ENCODE measurements around the gene KPNA1. TPM values are rescaled to one million over a fixed set of nuclear protein-coding genes. Genes with fewer than 3 reads are reported as not detected.

KPNA1 gene
- polyA plus RNA-seq, 4 donors: 10.5 to 33.0 (median 11.9) TPM

DNA sequence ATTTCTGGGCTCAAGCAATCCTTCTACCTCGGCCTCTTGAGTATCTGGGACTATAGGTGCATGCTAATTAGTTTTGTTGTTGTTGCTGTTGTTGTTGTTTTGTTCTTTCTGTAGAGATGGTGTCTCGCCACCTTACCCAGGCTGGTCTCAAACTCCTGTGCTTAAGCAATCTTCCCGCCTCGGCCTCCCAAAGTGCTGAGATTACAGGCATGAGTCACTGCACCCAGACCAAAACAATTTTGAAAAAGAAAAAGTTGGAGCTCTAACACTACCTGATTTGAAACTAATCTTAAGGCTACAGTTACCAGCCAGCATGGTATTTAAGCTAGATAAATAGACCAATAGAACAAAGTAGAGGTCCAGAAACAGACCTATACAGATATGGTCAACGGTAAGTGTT is 29.8 kb downstream of the KPNA1 start:
- DNase-seq: no peak
- Histone ChIP-seq H3K4me1 (ENCODE audit: control insufficient read depth in 3 of 3, insufficient read depth in 2 of 3, low read depth in 1 of 3, low read length in 2 of 3) (no peaks in the 10 kb centered on the region), H3K27ac (ENCODE audit: low read depth in 1 of 3, low read length in 2 of 3) (no peak overlapping the region), H3K36me3 (ENCODE audit: control insufficient read depth in 3 of 3, insufficient read depth in 2 of 3, low read depth in 1 of 3, low read length in 3 of 3) (peaks cover 2 to 7% (median 3%) of the 10 kb centered on the region in 3 donors), H3K9me3 (ENCODE audit: control insufficient read depth in 2 of 2, insufficient read depth in 1 of 2, low read depth in 1 of 2, low read length in 1 of 2) (no peaks in the 10 kb centered on the region), H3K4me3 (ENCODE audit: low read depth in 1 of 3, low read length in 3 of 3) (no peak overlapping the region), H3K27me3 (ENCODE audit: control insufficient read depth in 3 of 3, insufficient read depth in 3 of 3, low read length in 3 of 3) (no peaks in the 10 kb centered on the region)
- no peak for FAIRE-seq
- 86 to 90% (median 88%) methylated on average over 5 of the region's 5 CpGs for WGBS, 3 donors

- no peak overlapping the region for H3K27ac ChIP-seq (ENCODE audit: low read depth in 1 of 3, low read length in 2 of 3)
- no peak for DNase-seq
- 85 to 91% (median 90%) methylated on average over 3 of the region's 3 CpGs for WGBS, 3 donors
- H3K4me3 ChIP-seq (ENCODE audit: low read depth in 1 of 3, low read length in 3 of 3): no peak overlapping the region
- H3K36me3 ChIP-seq (ENCODE audit: control insufficient read depth in 3 of 3, insufficient read depth in 2 of 3, low read depth in 1 of 3, low read length in 3 of 3): peaks cover 0 to 15% (median 2%) of the 10 kb centered on the region in 3 donors
- H3K4me1 ChIP-seq (ENCODE audit: control insufficient read depth in 3 of 3, insufficient read depth in 2 of 3, low read depth in 1 of 3, low read length in 2 of 3): no peaks in the 10 kb centered on the region
- H3K9me3 ChIP-seq (ENCODE audit: control insufficient read depth in 2 of 2, insufficient read depth in 1 of 2, low read depth in 1 of 2, low read length in 1 of 2): no peaks in the 10 kb centered on the region
- no peak for FAIRE-seq
- no peaks in the 10 kb centered on the region for H3K27me3 ChIP-seq (ENCODE audit: control insufficient read depth in 3 of 3, insufficient read depth in 3 of 3, low read length in 3 of 3)
Observed at GRCh38 chr3:122481390-122481789, 33.3 kb downstream of the KPNA1 start.

- H3K36me3 ChIP-seq (ENCODE audit: control insufficient read depth in 3 of 3, insufficient read depth in 2 of 3, low read depth in 1 of 3, low read length in 3 of 3): peaks cover 0 to 12% (median 0%) of the 10 kb centered on the region in 3 donors
- no peaks in the 10 kb centered on the region for H3K9me3 ChIP-seq (ENCODE audit: control insufficient read depth in 2 of 2, insufficient read depth in 1 of 2, low read depth in 1 of 2, low read length in 1 of 2)
- H3K4me1 ChIP-seq (ENCODE audit: control insufficient read depth in 3 of 3, insufficient read depth in 2 of 3, low read depth in 1 of 3, low read length in 2 of 3): no peaks in the 10 kb centered on the region
- DNase-seq (no peak), FAIRE-seq (no peak)
- H3K4me3 ChIP-seq (ENCODE audit: low read depth in 1 of 3, low read length in 3 of 3): no peak overlapping the region
- WGBS, 3 donors: 90 to 95% (median 93%) methylated on average over 2 of the region's 2 CpGs
- H3K27ac ChIP-seq (ENCODE audit: low read depth in 1 of 3, low read length in 2 of 3): no peak overlapping the region
- no peaks in the 10 kb centered on the region for H3K27me3 ChIP-seq (ENCODE audit: control insufficient read depth in 3 of 3, insufficient read depth in 3 of 3, low read length in 3 of 3)
Observed at GRCh38 chr3:122476532-122476931, 38.2 kb downstream of the KPNA1 start.

DNA sequence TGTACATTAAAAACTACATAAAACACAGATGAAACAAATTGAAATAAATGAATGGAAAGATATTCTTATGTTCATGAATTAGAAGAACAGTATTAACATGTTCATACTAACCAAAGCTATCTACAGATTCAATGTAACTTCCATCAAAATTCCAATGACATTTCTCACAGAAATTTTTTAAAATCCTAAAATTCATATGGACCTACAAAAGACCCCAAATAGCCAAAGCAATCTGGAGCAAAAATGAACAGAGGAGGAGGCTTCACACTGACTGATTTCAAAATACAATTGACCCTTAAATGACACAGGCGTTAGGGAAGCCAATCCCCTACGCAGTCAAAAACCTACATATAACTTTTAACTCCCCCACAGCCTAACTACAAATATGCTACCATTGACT is 39.4 kb downstream of the KPNA1 start:
- no peak for FAIRE-seq
- 94 to 99% (median 98%) methylated on average over 2 of the region's 2 CpGs for WGBS, 3 donors
- peaks cover 0 to 8% (median 0%) of the 10 kb centered on the region in 3 donors for H3K36me3 ChIP-seq (ENCODE audit: control insufficient read depth in 3 of 3, insufficient read depth in 2 of 3, low read depth in 1 of 3, low read length in 3 of 3)

GRCh38 chr3:122469659-122470058 is 45.1 kb downstream of the KPNA1 start:
- FAIRE-seq (no peak), DNase-seq (no peak)
- no peak overlapping the region for H3K4me3 ChIP-seq (ENCODE audit: low read depth in 1 of 3, low read length in 3 of 3)
- H3K36me3 ChIP-seq (ENCODE audit: control insufficient read depth in 3 of 3, insufficient read depth in 2 of 3, low read depth in 1 of 3, low read length in 3 of 3): peaks cover 0 to 7% (median 2%) of the 10 kb centered on the region in 3 donors
- no peak overlapping the region for H3K27ac ChIP-seq (ENCODE audit: low read depth in 1 of 3, low read length in 2 of 3)
- peaks cover 0 to 9% (median 2%) of the 10 kb centered on the region in 3 donors for H3K4me1 ChIP-seq (ENCODE audit: control insufficient read depth in 3 of 3, insufficient read depth in 2 of 3, low read depth in 1 of 3, low read length in 2 of 3)
- WGBS, 3 donors: 50 to 81% (median 59%) methylated on average over 1 of the region's 1 CpG
- no peaks in the 10 kb centered on the region for H3K27me3 ChIP-seq (ENCODE audit: control insufficient read depth in 3 of 3, insufficient read depth in 3 of 3, low read length in 3 of 3)
- no peaks in the 10 kb centered on the region for H3K9me3 ChIP-seq (ENCODE audit: control insufficient read depth in 2 of 2, insufficient read depth in 1 of 2, low read depth in 1 of 2, low read length in 1 of 2)

More for the DNA sequence above, 39.4 kb downstream of the KPNA1 start:
- Histone ChIP-seq H3K27ac (ENCODE audit: low read depth in 1 of 3, low read length in 2 of 3) (no peak overlapping the region), H3K4me1 (ENCODE audit: control insufficient read depth in 3 of 3, insufficient read depth in 2 of 3, low read depth in 1 of 3, low read length in 2 of 3) (peaks cover 0 to 2% (median 0%) of the 10 kb centered on the region in 3 donors), H3K27me3 (ENCODE audit: control insufficient read depth in 3 of 3, insufficient read depth in 3 of 3, low read length in 3 of 3) (no peaks in the 10 kb centered on the region), H3K4me3 (ENCODE audit: low read depth in 1 of 3, low read length in 3 of 3) (no peak overlapping the region), H3K9me3 (ENCODE audit: control insufficient read depth in 2 of 2, insufficient read depth in 1 of 2, low read depth in 1 of 2, low read length in 1 of 2) (no peaks in the 10 kb centered on the region)
- no peak for DNase-seq

- Histone ChIP-seq H3K4me1 (ENCODE audit: control insufficient read depth in 3 of 3, insufficient read depth in 2 of 3, low read depth in 1 of 3, low read length in 2 of 3) (peaks cover 0 to 9% (median 2%) of the 10 kb centered on the region in 3 donors), H3K36me3 (ENCODE audit: control insufficient read depth in 3 of 3, insufficient read depth in 2 of 3, low read depth in 1 of 3, low read length in 3 of 3) (peaks cover 0 to 7% (median 2%) of the 10 kb centered on the region in 3 donors), H3K9me3 (ENCODE audit: control insufficient read depth in 2 of 2, insufficient read depth in 1 of 2, low read depth in 1 of 2, low read length in 1 of 2) (no peaks in the 10 kb centered on the region), H3K27ac (ENCODE audit: low read depth in 1 of 3, low read length in 2 of 3) (no peak overlapping the region), H3K4me3 (ENCODE audit: low read depth in 1 of 3, low read length in 3 of 3) (no peak overlapping the region), H3K27me3 (ENCODE audit: control insufficient read depth in 3 of 3, insufficient read depth in 3 of 3, low read length in 3 of 3) (no peaks in the 10 kb centered on the region)
- 67 to 72% (median 71%) methylated on average over 3 of the region's 3 CpGs for WGBS, 3 donors
- DNase-seq (peak in 1 of 2 donors; percentile 13), FAIRE-seq (no peak)
Observed at GRCh38 chr3:122468896-122469533, 45.7 kb downstream of the KPNA1 start.

GRCh38 chr3:122466701-122467240 is 48.0 kb downstream of the KPNA1 start:
- Histone ChIP-seq H3K9me3 (ENCODE audit: control insufficient read depth in 2 of 2, insufficient read depth in 1 of 2, low read depth in 1 of 2, low read length in 1 of 2) (no peaks in the 10 kb centered on the region), H3K27me3 (ENCODE audit: control insufficient read depth in 3 of 3, insufficient read depth in 3 of 3, low read length in 3 of 3) (no peaks in the 10 kb centered on the region), H3K36me3 (ENCODE audit: control insufficient read depth in 3 of 3, insufficient read depth in 2 of 3, low read depth in 1 of 3, low read length in 3 of 3) (peaks cover 0 to 10% (median 2%) of the 10 kb centered on the region in 3 donors), H3K27ac (ENCODE audit: low read depth in 1 of 3, low read length in 2 of 3) (no peak overlapping the region), H3K4me1 (ENCODE audit: control insufficient read depth in 3 of 3, insufficient read depth in 2 of 3, low read depth in 1 of 3, low read length in 2 of 3) (peaks cover 0 to 9% (median 2%) of the 10 kb centered on the region in 3 donors), H3K4me3 (ENCODE audit: low read depth in 1 of 3, low read length in 3 of 3) (no peak overlapping the region)
- WGBS, 3 donors: 97 to 98% (median 97%) methylated on average over 3 of the region's 3 CpGs
- no peak for FAIRE-seq
- no peak for DNase-seq

GRCh38 chr3:122464659-122465058 is 50.1 kb downstream of the KPNA1 start:
- Histone ChIP-seq H3K4me1 (ENCODE audit: control insufficient read depth in 3 of 3, insufficient read depth in 2 of 3, low read depth in 1 of 3, low read length in 2 of 3) (peaks cover 0 to 7% (median 0%) of the 10 kb centered on the region in 3 donors), H3K36me3 (ENCODE audit: control insufficient read depth in 3 of 3, insufficient read depth in 2 of 3, low read depth in 1 of 3, low read length in 3 of 3) (peaks cover 0 to 10% (median 2%) of the 10 kb centered on the region in 3 donors), H3K27me3 (ENCODE audit: control insufficient read depth in 3 of 3, insufficient read depth in 3 of 3, low read length in 3 of 3) (no peaks in the 10 kb centered on the region), H3K9me3 (ENCODE audit: control insufficient read depth in 2 of 2, insufficient read depth in 1 of 2, low read depth in 1 of 2, low read length in 1 of 2) (no peaks in the 10 kb centered on the region), H3K4me3 (ENCODE audit: low read depth in 1 of 3, low read length in 3 of 3) (no peak overlapping the region), H3K27ac (ENCODE audit: low read depth in 1 of 3, low read length in 2 of 3) (no peak overlapping the region)
- no peak for FAIRE-seq
- no peak for DNase-seq
- 85 to 95% (median 94%) methylated on average over 1 of the region's 1 CpG for WGBS, 3 donors

Data from small intestine (tissue), 7 donors.